Endothelial cell of umbilical vein (primary cell): ENCODE data around the gene EIF2AK3. TPM values are rescaled to one million over a fixed set of nuclear protein-coding genes. Genes with fewer than 3 reads are reported as not detected.

ENCODE experiments used
- BruUV-seq: library from RNA; stranded (reverse); fragments of 400-500 nt; replicated peaks from 2 replicates; lab custom pipeline; 2021; lab: Mats Ljungman, UMichigan
- CTCF ChIA-PET: fragments of 300-600, 350-600 bp; sonication (Branson Sonifier 250); formaldehyde crosslinking; loops from one replicate; lab custom pipeline; 2021; ENCODE audit warnings: antibody characterized with exemption, inconsistent platforms; lab: Charles Lee
- POLR2A ChIA-PET: fragments of 300-600, 350-600 bp; sonication (Branson Sonifier 250); formaldehyde crosslinking; loops from one replicate; lab custom pipeline; 2021; ENCODE audit warnings: antibody characterized with exemption, inconsistent platforms; lab: Charles Lee
- DNase-seq: peaks from one replicate; pipeline ENCODE4 v3.0.0-alpha.2; 2011; ENCODE audit warnings: low read depth, low spot score
- FAIRE-seq: peaks from 2 replicates; lab custom pipeline; 2011; peaks lifted over from hg19 to GRCh38; lab: Jason Lieb, UNC
- H2AFZ ChIP-seq: 2 replicates; pipeline ENCODE4 v1.6.0; 2012; ENCODE audit warnings: low read depth, low read length, control low read depth, inconsistent platforms
- H3K27ac ChIP-seq: 2 replicates; pipeline ENCODE4 v1.5.1; 2011; ENCODE audit warnings: low read depth, mild to moderate bottlenecking, control low read depth, low read length, moderate library complexity; ENCODE audit not compliant: insufficient read depth
- H3K27me3 ChIP-seq, 2 experiments: 2 replicates each; pipeline versions ENCODE4 v1.6.0 to v1.6.1; 2011; ENCODE audit warnings: low read length in 2 of 2, mixed read lengths in 1 of 2; ENCODE audit not compliant: control insufficient read depth in 2 of 2, insufficient read depth in 2 of 2
- H3K36me3 ChIP-seq, 2 experiments: 2 replicates in 1 of 2; 3 replicates in 1 of 2; pipeline ENCODE4 v1.5.1; 2011; ENCODE audit warnings: low read length in 2 of 2, mild to moderate bottlenecking in 1 of 2, moderate library complexity in 1 of 2; ENCODE audit not compliant: control insufficient read depth in 2 of 2, insufficient read depth in 2 of 2; ENCODE audit errors: extremely low read depth in 1 of 2
- H3K4me1 ChIP-seq: 3 replicates; pipeline ENCODE4 v1.5.1; 2011; ENCODE audit warnings: mild to moderate bottlenecking, low read length; ENCODE audit not compliant: control insufficient read depth, insufficient read depth; ENCODE audit errors: extremely low read depth
- H3K4me2 ChIP-seq: 2 replicates; pipeline ENCODE4 v1.6.1; 2011; ENCODE audit warnings: low read length, control low read depth, mixed read lengths; ENCODE audit not compliant: insufficient read depth
- H3K4me3 ChIP-seq, 3 experiments: fragments of 200-600 bp in 1 of 3; sonication (generic), shearing (Covaris generic) in 1 of 3; replicated peaks in 1 of 3; 2 replicates each; pipeline ENCODE4 v1.5.1; 2011 to 2016; ENCODE audit warnings: control low read depth in 3 of 3, low read length in 3 of 3, mild to moderate bottlenecking in 2 of 3, inconsistent platforms in 1 of 3, low read depth in 1 of 3, moderate library complexity in 1 of 3; ENCODE audit not compliant: insufficient read depth in 1 of 3
- H3K79me2 ChIP-seq: 2 replicates; pipeline ENCODE4 v1.6.0; 2012; ENCODE audit warnings: low read length, inconsistent platforms; ENCODE audit not compliant: control insufficient read depth, insufficient read depth
- H3K9ac ChIP-seq: replicated peaks from 2 replicates; pipeline ENCODE3; 2011; ENCODE audit warnings: low read length, control low read depth; ENCODE audit not compliant: insufficient read depth; ENCODE audit errors: extremely low read depth
- H3K9me1 ChIP-seq: replicated peaks from 3 replicates; pipeline ENCODE4 v1.6.0; 2011; ENCODE audit warnings: mild to moderate bottlenecking, low read length; ENCODE audit not compliant: control insufficient read depth, insufficient read depth; ENCODE audit errors: extremely low read depth
- H3K9me3 ChIP-seq: replicated peaks from 2 replicates; pipeline ENCODE4 v1.5.1; 2012; ENCODE audit warnings: low read length, inconsistent platforms; ENCODE audit not compliant: control insufficient read depth, insufficient read depth
- H4K20me1 ChIP-seq: replicated peaks from 2 replicates; pipeline ENCODE3; 2011; ENCODE audit warnings: mild to moderate bottlenecking, low read length; ENCODE audit not compliant: control insufficient read depth, insufficient read depth; ENCODE audit errors: extremely low read depth
- CTCF ChIP-seq, 2 donors: IDR thresholded peaks; 1 replicate in 1 of 2; 2 replicates in 1 of 2; pipeline ENCODE4 v1.5.1; 2011; ENCODE audit warnings: low read length in 2 of 2, mild to moderate bottlenecking in 2 of 2, moderate library complexity in 2 of 2, control low read depth in 1 of 2, inconsistent platforms in 1 of 2, low read depth in 1 of 2; ENCODE audit not compliant: insufficient read depth in 1 of 2; ENCODE audit errors: extremely low read depth in 1 of 2
- EZH2 ChIP-seq: IDR thresholded peaks from 2 replicates; pipeline ENCODE4 v1.6.1; 2012; ENCODE audit warnings: borderline replicate concordance, low read depth, mild to moderate bottlenecking, moderate library complexity, low read length, inconsistent platforms; ENCODE audit not compliant: severe bottlenecking
- FOS ChIP-seq: IDR thresholded peaks from 2 replicates; pipeline ENCODE4 v1.6.1; 2011; ENCODE audit warnings: mild to moderate bottlenecking, low read length, moderate library complexity, borderline replicate concordance; ENCODE audit not compliant: insufficient read depth
- GATA2 ChIP-seq: IDR thresholded peaks from 2 replicates; pipeline ENCODE4 v1.7.0; 2011; ENCODE audit warnings: low read depth, mild to moderate bottlenecking, moderate library complexity, mixed read lengths, low read length; ENCODE audit not compliant: insufficient read length, insufficient read depth
- JUN ChIP-seq: IDR thresholded peaks from 2 replicates; pipeline ENCODE4 v1.6.1; 2011; ENCODE audit warnings: borderline replicate concordance, low read depth; ENCODE audit not compliant: insufficient read length, insufficient read depth
- MYC ChIP-seq: IDR thresholded peaks from one replicate; pipeline ENCODE4 v1.6.1; 2011; ENCODE audit warnings: mild to moderate bottlenecking, low read depth, low read length
- POLR2A ChIP-seq: IDR thresholded peaks from 2 replicates; pipeline ENCODE4 v1.6.1; 2012; ENCODE audit warnings: low read depth, mild to moderate bottlenecking, control low read depth, low read length
- POLR2AphosphoS5 ChIP-seq: IDR thresholded peaks from 2 replicates; pipeline ENCODE4 v1.6.1; 2012; ENCODE audit warnings: low read depth, mild to moderate bottlenecking, control low read depth, low read length, moderate library complexity; ENCODE audit not compliant: insufficient read depth
- dilution Hi-C: fragments of 300-500 bp; cut with MboI; formaldehyde crosslinking; loops from one replicate; pipeline ENCODE4 v1.15.0; 2019; ENCODE audit warnings: low sequenced_read_pairs; ENCODE audit not compliant: extremely low pct_ligation_motif_present
- intact Hi-C: fragments of 100-400 bp; cut with micrococcal nuclease; formaldehyde crosslinking; loops from one replicate; pipeline ENCODE4 v1.10.0; 2022
- polyA plus RNA-seq, 4 experiments: library from polyadenylated mRNA; depleted of rRNA in 3 of 4; stranded (reverse) in 3 of 4; unstranded in 1 of 4; fragments of >200 nt; gene quantifications; 2 replicates each; pipeline versions ENCODE4 v1.2.1 to v1.2.3, GENCODE V29; 2011 to 2012; ENCODE audit warnings: missing spikeins in 1 of 4
- total RNA-seq: library from RNA; stranded (reverse); gene quantifications from 2 replicates; pipeline ENCODE4 v1.2.3, GENCODE V29; 2021
- TF ChIP-seq, protein P1 (sequence below): IDR thresholded peaks from 2 replicates; pipeline ENCODE4 v1.6.1; 2011; ENCODE audit not compliant: insufficient read depth, insufficient read length

The EIF2AK3 gene
- total and polyA plus RNA-seq, 2 donors (not counting 3 experiments of a cell fraction or from before 2014, with no cell fraction given): 5.3 to 17.3 TPM

DNA sequence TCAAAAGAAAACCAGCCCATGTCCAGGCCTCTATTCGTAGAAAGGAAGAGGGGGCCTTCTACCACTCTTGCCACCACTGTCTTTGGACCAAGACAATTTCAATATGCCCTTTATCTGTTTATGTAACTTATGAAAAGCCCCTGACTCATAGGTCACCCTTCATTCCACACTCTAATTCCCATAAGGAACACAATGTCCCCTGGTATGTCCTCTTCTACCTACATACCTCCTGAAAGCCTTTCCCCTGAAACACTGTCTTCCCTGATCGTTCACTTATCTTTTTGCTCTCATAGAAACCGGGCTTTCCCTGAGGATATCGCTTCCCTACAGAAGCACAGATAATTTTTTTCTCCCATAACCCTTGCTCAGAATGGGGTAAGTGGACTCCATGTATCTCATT, 13.3 kb downstream of the EIF2AK3 start:
- H3K9ac ChIP-seq: no peak overlapping the region
- dilution Hi-C loops (no loop called here), intact Hi-C loops (no loop called here)
- CTCF ChIA-PET: interaction anchor here (1.2 to 1.5 kb wide), 2 partner anchors 14 to 45 kb away, joined by 4 to 5 read pairs; no protein-coding TSS in a partner anchor
- POLR2A ChIA-PET: no interaction called here
- FAIRE-seq (no peak), DNase-seq (no peak)
- no peaks in the 10 kb centered on the region for H3K4me1 ChIP-seq
- no peak overlapping the region for H3K4me2 ChIP-seq
- no peak overlapping the region for H3K4me3 ChIP-seq
- no peak overlapping the region for H2AFZ ChIP-seq
- no TSS peak for BruUV-seq
- H3K9me1 ChIP-seq: no peaks in the 10 kb centered on the region
- no peaks in the 10 kb centered on the region for H4K20me1 ChIP-seq
- no peaks in the 10 kb centered on the region for H3K36me3 ChIP-seq
- TF ChIP-seq MYC (no peak), POLR2A (no peak), POLR2AphosphoS5 (no peak), GATA2 (no peak), CTCF (IDR thresholded peaks at IDR 0.05; ENCODE audit: extremely low read depth in 1 of 2, insufficient read depth in 1 of 2, low read depth in 1 of 2, low read length in 2 of 2) (no peak), JUN (no peak), EZH2 (no peak), FOS (no peak)
- TF ChIP-seq, protein P1, sequence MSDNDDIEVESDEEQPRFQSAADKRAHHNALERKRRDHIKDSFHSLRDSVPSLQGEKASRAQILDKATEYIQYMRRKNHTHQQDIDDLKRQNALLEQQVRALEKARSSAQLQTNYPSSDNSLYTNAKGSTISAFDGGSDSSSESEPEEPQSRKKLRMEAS: no peak
- H3K79me2 ChIP-seq: peaks cover 28% of the 10 kb centered on the region
- no peaks in the 10 kb centered on the region for H3K27me3 ChIP-seq
- no peaks in the 10 kb centered on the region for H3K9me3 ChIP-seq
- no peak overlapping the region for H3K27ac ChIP-seq
